ENCODE data around the gene LILRB2. TPM values are rescaled to one million over a fixed set of nuclear protein-coding genes. Genes with fewer than 3 reads are reported as not detected.
A peak's percentile ranks its signal among the peaks of the same experiment; 100 is the strongest.
"Not testable (repeated sequence)": the region's sequence is repeated elsewhere in the genome, so short reads cannot be mapped to it uniquely, and the experiment has no call there.

The LILRB2 gene
- polyA plus RNA-seq, 3 donors, result 111 to 574 (median 172) TPM

DNA sequence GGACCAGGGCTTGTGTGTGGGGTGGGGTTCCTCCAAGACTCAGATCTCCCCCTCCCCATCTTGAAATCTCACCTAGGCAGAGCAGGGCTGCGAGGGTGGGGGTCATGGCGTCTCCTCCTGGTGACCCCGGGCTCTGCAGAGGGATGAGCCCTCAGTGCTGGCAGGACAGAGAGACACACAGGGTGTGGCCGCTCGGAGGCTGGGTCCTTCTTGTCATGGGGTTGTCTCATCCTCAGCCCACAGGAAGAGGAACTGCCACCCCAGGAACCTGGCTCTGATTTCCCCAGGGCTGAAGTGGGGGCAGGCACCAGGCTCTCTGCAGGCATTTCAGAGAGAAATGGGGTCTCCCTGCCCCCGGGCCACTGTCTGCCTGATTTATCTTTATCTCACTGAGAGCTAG is 38.3 kb downstream of the LILRB2 start, which contains the start of gene LILRA6:
Gene LILRA6, minus strand, starts transcription at position 145 of the 400 bp plus-strand sequence.
- H3K79me2 ChIP-seq (ENCODE audit: insufficient read depth, low read length); H2AFZ ChIP-seq (ENCODE audit: insufficient read depth, low read depth, low read length, poor library complexity, severe bottlenecking); intact Hi-C loops (cut with micrococcal nuclease); H3K9me3 Mint-ChIP-seq; H3K27me3 Mint-ChIP-seq (ENCODE audit: low read depth in 3 of 3); H3K9me3 ChIP-seq (replicated peaks in 1 of 2; ENCODE audit: control insufficient read depth in 1 of 2, insufficient read depth in 1 of 2, low read length in 2 of 2); H4K20me1 ChIP-seq (ENCODE audit: insufficient read depth, low read length); H3K27me3 ChIP-seq (ENCODE audit: control insufficient read depth in 2 of 2, insufficient read depth in 2 of 2, low read length in 2 of 2): not testable (repeated sequence)
- H3K4me2 ChIP-seq (replicated peaks; ENCODE audit: extremely low read depth, low read length, poor library complexity, severe bottlenecking), result peak within 1 kb of the TSS; percentile 65
- 50% methylated on average over 1 of the region's 6 CpGs for WGBS (ENCODE audit: insufficient coverage)
- H3K4me1 ChIP-seq (ENCODE audit: control insufficient read depth in 1 of 2, insufficient read depth in 2 of 2, low read length in 2 of 2), result peaks cover 67 to 68% of the 10 kb centered on the region in 2 donors
- H3K9ac ChIP-seq (ENCODE audit: insufficient read depth, low read length, poor library complexity, severe bottlenecking), result peak within 1 kb of the TSS; percentile 40
- peak; percentile 59 to 64 (median 63) for DNase-seq
- H3K36me3 ChIP-seq (replicated peaks in 1 of 2; ENCODE audit: control insufficient read depth in 1 of 2, insufficient read depth in 2 of 2, low read length in 2 of 2), result peaks cover 22 to 23% of the 10 kb centered on the region in 2 donors
- Mint-ChIP-seq H3K27ac (peak within 1 kb of the TSS in 6 of 7 donors; percentile 85 to 96 (median 89)), H3K36me3 (peaks cover 30 to 33% of the 10 kb centered on the region in 2 donors), H3K4me3 (peak within 1 kb of the TSS; percentile 74 to 79), H3K4me1 (peaks cover 66% of the 10 kb centered on the region)
- peak; percentile 33 for TF ChIP-seq CTCF (IDR thresholded peaks at IDR 0.05)
- peak within 1 kb of the TSS; percentile 39 to 84 for H3K27ac ChIP-seq (ENCODE audit: low read depth in 1 of 2, low read length in 2 of 2)
- peak within 1 kb of the TSS; percentile 1 to 69 (median 47) for H3K4me3 ChIP-seq (replicated peaks in 1 of 3; ENCODE audit: low read depth in 2 of 3, low read length in 3 of 3)

DNA sequence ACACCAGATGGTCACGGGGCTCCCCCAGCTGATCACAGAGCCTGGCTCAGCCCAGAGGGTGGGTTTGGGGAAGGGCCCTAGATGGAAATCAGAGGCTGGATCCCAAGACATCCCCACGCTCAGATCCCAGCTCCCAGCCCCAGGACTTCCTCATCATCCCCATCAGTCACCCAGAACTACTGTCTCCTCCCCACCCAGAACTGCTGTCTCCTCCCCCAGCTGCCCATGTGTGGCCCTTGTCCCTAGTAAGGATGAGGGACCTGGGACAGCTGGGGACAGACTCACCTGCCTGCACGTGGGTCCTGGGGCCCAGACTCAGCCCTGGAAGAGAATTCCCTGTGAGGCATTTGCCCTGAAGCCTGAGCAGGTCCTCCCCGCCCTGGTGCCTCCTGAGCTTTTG is 38.7 kb downstream of the LILRB2 start:
- intact Hi-C loops (cut with micrococcal nuclease); H3K79me2 ChIP-seq (ENCODE audit: insufficient read depth, low read length); H2AFZ ChIP-seq (ENCODE audit: insufficient read depth, low read depth, low read length, poor library complexity, severe bottlenecking); H3K9me3 Mint-ChIP-seq; H3K27me3 ChIP-seq (ENCODE audit: control insufficient read depth in 2 of 2, insufficient read depth in 2 of 2, low read length in 2 of 2); H3K9me3 ChIP-seq (replicated peaks in 1 of 2; ENCODE audit: control insufficient read depth in 1 of 2, insufficient read depth in 1 of 2, low read length in 2 of 2); H4K20me1 ChIP-seq (ENCODE audit: insufficient read depth, low read length); H3K27me3 Mint-ChIP-seq (ENCODE audit: low read depth in 3 of 3): not testable (repeated sequence)
- peak overlapping the region; percentile 39 to 84 for H3K27ac ChIP-seq (ENCODE audit: low read depth in 1 of 2, low read length in 2 of 2)
- H3K4me2 ChIP-seq (replicated peaks; ENCODE audit: extremely low read depth, low read length, poor library complexity, severe bottlenecking), result peak overlapping the region; percentile 65
- H3K4me1 Mint-ChIP-seq, result peaks cover 64% of the 10 kb centered on the region
- peaks cover 26 to 28% of the 10 kb centered on the region in 2 donors for H3K36me3 ChIP-seq (replicated peaks in 1 of 2; ENCODE audit: control insufficient read depth in 1 of 2, insufficient read depth in 2 of 2, low read length in 2 of 2)
- H3K4me3 Mint-ChIP-seq, result peak overlapping the region; percentile 74 to 79
- peaks cover 33 to 38% of the 10 kb centered on the region in 2 donors for H3K36me3 Mint-ChIP-seq
- peak in 1 of 3 donors; percentile 17 for DNase-seq
- peak overlapping the region in 6 of 7 donors; percentile 64 to 96 (median 88) for H3K27ac Mint-ChIP-seq
- peak overlapping the region; percentile 1 to 69 (median 47) for H3K4me3 ChIP-seq (replicated peaks in 1 of 3; ENCODE audit: low read depth in 2 of 3, low read length in 3 of 3)
- WGBS (ENCODE audit: insufficient coverage), result 67% methylated on average over 1 of the region's 4 CpGs
- H3K4me1 ChIP-seq (ENCODE audit: control insufficient read depth in 1 of 2, insufficient read depth in 2 of 2, low read length in 2 of 2), result peaks cover 64 to 65% of the 10 kb centered on the region in 2 donors
- peak overlapping the region; percentile 40 for H3K9ac ChIP-seq (ENCODE audit: insufficient read depth, low read length, poor library complexity, severe bottlenecking)

GRCh38 chr19:54240372-54241336 is 40.3 kb downstream of the LILRB2 start:
- H2AFZ ChIP-seq (ENCODE audit: insufficient read depth, low read depth, low read length, poor library complexity, severe bottlenecking); H3K4me2 ChIP-seq (replicated peaks; ENCODE audit: extremely low read depth, low read length, poor library complexity, severe bottlenecking); H3K9me3 Mint-ChIP-seq; H3K9me3 ChIP-seq (replicated peaks in 1 of 2; ENCODE audit: control insufficient read depth in 1 of 2, insufficient read depth in 1 of 2, low read length in 2 of 2); H4K20me1 ChIP-seq (ENCODE audit: insufficient read depth, low read length); H3K9ac ChIP-seq (ENCODE audit: insufficient read depth, low read length, poor library complexity, severe bottlenecking); H3K27me3 Mint-ChIP-seq (ENCODE audit: low read depth in 3 of 3); intact Hi-C loops (cut with micrococcal nuclease); H3K79me2 ChIP-seq (ENCODE audit: insufficient read depth, low read length); H3K27me3 ChIP-seq (ENCODE audit: control insufficient read depth in 2 of 2, insufficient read depth in 2 of 2, low read length in 2 of 2); H3K4me3 ChIP-seq (replicated peaks in 1 of 3; ENCODE audit: low read depth in 2 of 3, low read length in 3 of 3); DNase-seq; H3K27ac ChIP-seq (ENCODE audit: low read depth in 1 of 2, low read length in 2 of 2): not testable (repeated sequence)
- peaks cover 42 to 43% of the 10 kb centered on the region in 2 donors for H3K36me3 ChIP-seq (replicated peaks in 1 of 2; ENCODE audit: control insufficient read depth in 1 of 2, insufficient read depth in 2 of 2, low read length in 2 of 2)
- Mint-ChIP-seq H3K27ac (peak overlapping the region in 6 of 7 donors; percentile 35 to 89 (median 69)), H3K36me3 (peaks cover 47 to 53% of the 10 kb centered on the region in 2 donors), H3K4me1 (peaks cover 61% of the 10 kb centered on the region), H3K4me3 (peak overlapping the region in 1 of 2 donors; percentile 46)
- 97% methylated on average over 5 of the region's 22 CpGs for WGBS (ENCODE audit: insufficient coverage)
- H3K4me1 ChIP-seq (ENCODE audit: control insufficient read depth in 1 of 2, insufficient read depth in 2 of 2, low read length in 2 of 2), result peaks cover 54 to 60% of the 10 kb centered on the region in 2 donors
